Stomach (tissue), 4 donors: ENCODE measurements around the gene EPHX1.

Experiments
- POLR2A ChIP-seq, 4 donors: fragments of 450-650 bp; IDR thresholded peaks; one replicate each; pipeline ENCODE4 v1.6.1; 2016; ENCODE audit warnings: antibody characterized with exemption in 4 of 4, control low read depth in 2 of 4, mild to moderate bottlenecking in 1 of 4, moderate library complexity in 1 of 4
- TF ChIP-seq, protein P1 (sequence below), 7 experiments: fragments of 450-650 bp in 4 of 7; fragments of 200-600 bp in 3 of 7; sonication (generic) in 3 of 7; IDR thresholded peaks; one replicate each; pipeline ENCODE4 v1.5.1; 2016 to 2019; ENCODE audit warnings: antibody characterized with exemption in 7 of 7, control low read depth in 2 of 7, mild to moderate bottlenecking in 1 of 7

DNA sequence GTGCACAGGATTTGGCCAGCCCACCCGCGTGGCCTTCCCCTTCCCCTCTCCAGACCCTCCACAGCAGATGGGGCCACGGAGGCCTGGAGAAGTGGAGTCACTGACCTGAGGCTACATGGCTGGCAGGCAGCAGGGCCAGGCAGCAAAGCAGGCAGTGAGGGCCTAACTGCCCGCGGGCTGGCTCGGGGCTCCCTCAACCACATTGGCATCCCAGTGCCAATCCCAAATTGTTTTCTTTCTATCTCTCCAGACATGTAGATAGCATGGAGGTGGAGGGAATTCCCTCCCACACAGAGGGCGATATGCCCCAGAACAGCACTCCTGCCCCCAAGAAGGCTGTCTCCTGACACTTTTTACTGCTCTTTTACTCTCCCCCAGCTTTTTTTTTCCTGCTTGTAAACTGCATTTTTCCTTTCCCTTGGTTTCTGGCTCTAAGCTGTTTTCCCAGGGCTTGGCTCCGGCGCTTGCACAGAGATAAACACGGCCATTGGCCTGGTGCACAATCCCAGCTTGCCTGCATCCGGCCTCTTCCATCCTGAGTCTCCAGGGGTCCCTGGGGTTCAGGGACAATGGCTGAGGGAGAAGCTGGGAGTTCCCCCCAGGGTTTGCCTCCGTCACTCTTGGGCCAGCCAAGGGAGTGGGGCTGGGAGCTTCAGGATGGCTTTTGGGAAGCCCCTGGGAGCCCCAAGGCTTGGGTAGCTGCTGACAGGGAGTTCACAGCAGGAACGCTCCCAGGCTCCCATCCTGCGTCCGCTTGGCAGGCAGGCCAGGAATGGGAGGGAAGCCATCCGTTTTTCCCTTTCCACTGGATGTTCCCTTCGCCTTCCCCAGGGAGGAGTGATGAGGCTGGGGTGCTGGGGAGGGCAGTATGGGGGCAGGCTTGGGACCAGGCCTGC lies 7.0 kb downstream of the EPHX1 start:
- TF ChIP-seq, protein P1, sequence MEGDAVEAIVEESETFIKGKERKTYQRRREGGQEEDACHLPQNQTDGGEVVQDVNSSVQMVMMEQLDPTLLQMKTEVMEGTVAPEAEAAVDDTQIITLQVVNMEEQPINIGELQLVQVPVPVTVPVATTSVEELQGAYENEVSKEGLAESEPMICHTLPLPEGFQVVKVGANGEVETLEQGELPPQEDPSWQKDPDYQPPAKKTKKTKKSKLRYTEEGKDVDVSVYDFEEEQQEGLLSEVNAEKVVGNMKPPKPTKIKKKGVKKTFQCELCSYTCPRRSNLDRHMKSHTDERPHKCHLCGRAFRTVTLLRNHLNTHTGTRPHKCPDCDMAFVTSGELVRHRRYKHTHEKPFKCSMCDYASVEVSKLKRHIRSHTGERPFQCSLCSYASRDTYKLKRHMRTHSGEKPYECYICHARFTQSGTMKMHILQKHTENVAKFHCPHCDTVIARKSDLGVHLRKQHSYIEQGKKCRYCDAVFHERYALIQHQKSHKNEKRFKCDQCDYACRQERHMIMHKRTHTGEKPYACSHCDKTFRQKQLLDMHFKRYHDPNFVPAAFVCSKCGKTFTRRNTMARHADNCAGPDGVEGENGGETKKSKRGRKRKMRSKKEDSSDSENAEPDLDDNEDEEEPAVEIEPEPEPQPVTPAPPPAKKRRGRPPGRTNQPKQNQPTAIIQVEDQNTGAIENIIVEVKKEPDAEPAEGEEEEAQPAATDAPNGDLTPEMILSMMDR (IDR thresholded peaks at IDR 0.05): no peak
- no peak for TF ChIP-seq POLR2A (IDR thresholded peaks at IDR 0.05)
